Amniotic epithelial cell (primary cell): ENCODE measurements around the gene ERVMER34-1.
A peak's percentile ranks its signal among the peaks of the same experiment; 100 is the strongest.

Experiments used
- DNase-seq: peaks from one replicate; pipeline ENCODE4 v3.0.0-alpha.2; 2010; ENCODE audit warnings: low read depth

Gene ERVMER34-1

DNA sequence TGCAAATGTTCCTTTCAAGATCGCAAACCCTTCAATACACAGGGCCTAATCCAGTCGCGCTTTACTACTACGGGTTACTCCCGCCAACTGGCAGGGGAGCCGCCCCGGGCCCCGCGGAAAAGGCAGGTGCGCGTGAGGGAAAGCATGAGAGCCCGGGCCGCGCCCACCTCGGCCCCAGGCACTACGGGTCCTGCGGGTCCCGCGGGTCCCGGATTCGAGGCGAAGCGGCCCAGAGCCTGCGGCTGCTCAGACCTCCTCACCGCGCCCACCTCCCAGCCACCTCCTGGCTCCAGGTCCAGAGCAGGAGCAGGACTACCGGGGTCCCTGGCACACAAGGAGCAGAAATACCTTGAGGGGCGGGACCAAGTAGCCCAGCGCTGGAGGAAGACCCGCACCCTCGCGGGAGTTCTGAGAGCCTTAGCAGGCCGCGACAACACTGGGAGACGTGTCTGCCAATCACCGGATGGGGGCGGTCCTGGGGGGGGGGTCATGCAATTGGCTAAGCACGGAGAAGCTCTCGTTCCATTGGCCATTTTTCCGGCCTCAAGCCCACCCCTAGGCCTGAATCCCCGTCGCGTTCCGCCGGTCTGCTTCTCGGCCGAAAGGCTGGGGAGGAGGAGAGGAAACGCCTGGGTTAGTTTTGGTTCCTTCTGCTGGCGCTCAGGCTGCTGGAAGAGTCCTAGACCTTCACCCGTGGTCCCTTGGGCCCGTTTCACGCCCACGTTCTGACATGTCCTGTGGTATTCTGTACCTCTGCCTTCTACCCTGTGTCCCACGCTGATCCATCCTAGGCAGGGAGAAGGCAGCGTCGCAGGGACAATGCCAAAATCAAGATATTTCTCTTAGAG, 29.0 kb downstream of the ERVMER34-1 start:
- peak; percentile 97 for DNase-seq

DNA sequence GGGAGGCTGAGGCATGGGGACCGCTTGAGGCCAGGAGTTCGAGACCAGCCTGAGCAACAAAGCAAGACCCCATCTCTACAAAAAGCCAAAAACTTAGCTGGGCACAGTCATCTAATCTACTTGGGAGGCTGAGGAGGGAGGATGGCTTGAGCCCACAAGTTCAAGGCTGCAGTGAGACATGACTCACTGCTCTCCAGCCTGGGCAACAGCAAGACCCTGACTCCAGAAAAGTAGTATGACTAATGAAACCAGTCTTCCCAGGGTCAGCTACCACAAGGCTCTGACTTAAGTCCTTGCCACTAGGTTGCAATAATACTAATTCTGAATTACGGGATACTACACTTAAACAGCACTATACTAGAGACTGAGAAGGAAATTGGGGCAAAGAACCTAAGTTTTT, 33.1 kb downstream of the ERVMER34-1 start:
- peak; percentile 63 for DNase-seq

DNA sequence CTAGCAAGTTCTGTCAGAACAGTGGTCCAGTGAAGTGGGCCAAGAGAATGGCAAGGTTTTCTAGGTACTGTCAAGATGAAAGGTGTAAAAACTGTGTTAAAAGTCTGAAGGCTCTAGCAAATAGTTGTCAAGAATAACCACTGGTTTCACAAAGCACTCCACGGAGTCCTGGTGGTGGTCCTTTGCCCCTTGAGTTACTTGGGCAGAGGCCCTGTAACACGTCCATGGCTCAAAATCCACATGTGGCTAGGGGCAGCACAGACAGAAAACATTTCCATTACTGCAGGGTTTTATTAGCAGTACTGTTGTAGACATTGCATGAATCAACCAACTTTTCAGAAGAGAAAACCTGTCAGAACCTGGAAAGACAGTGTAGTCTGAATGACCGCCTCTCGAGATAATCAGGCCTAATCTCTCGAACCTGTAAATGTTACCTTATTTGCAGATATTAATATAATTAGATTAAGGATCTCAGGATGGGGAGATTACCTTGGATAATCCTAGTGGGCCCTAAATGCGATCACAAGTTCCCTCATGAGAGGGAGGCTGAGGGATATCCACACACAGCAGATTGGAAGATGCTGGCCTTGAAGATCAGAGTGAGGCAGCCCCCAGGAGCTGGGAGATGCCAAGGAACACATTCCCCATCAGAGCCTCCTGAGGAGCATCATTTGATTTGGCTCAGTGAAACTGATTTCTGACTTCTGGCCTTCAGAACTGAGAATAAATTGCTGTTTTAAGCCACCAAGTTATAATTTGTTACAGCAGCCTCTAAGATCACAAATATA, 34.7 kb downstream of the ERVMER34-1 start:
- no peak for DNase-seq

GRCh38 chr4:52715914-52716313, 35.3 kb downstream of the ERVMER34-1 start:
- no peak for DNase-seq

DNA sequence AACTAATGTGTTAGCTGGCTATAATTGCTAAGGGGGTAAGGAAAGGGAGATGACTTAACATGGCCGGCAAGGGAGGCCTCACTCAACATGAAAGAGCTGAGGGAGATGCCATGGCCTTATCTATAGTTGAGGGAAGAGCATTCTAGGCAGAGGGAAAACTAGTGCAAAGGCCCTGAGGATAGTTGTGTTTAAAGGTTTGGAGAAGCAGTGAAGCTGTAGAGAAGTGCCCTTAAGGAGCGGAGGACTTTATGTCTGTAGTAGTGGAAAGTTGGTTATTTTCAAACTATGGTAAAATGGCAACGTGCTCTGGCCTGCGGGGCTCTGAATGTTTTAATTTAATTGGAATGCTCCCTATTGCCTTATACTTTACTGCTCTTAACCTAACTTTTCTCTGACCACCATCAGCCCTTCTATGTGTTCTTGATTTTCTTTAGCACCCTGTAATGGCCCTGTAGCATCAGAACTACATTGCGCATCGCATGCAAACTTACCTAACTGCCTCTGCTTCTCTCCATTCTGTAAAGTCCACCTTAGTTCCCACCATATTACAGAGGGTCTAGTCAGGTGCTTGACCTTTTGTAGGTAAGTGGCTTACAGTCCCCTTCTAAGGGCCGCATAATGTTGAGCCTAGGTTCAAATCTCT, 35.8 kb downstream of the ERVMER34-1 start:
- no peak for DNase-seq

DNA sequence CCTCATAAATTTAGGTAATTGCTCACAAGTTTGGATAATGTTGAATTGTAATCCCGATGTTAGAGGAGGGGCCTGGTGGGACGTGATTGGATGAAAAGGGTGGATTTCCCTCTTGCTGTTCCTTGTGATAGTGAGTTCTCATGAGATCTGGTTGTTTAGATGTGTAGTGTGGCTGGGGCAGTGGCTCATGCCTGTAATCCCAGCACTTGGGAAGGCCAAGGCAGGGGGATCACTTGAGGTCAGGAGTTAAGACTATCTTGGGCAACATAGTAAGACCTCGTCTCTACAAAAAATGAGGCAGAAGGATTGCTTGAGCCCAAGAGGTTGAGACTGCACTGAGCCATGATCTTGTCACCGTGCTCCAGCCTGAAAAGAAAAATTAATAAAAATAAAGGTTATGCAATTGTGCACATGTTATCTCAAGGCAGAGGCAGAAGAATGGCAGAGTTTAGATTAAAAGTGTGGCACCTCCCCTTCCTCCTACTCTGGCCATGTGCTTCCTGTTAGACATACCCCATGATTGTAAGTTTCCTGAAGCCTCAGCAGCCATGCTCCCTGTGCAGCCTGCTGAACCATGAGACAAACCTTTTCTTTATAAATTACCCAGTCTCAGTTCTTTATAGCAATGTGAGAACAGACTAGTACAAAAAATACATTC, 36.5 kb downstream of the ERVMER34-1 start:
- peak; percentile 67 for DNase-seq

DNA sequence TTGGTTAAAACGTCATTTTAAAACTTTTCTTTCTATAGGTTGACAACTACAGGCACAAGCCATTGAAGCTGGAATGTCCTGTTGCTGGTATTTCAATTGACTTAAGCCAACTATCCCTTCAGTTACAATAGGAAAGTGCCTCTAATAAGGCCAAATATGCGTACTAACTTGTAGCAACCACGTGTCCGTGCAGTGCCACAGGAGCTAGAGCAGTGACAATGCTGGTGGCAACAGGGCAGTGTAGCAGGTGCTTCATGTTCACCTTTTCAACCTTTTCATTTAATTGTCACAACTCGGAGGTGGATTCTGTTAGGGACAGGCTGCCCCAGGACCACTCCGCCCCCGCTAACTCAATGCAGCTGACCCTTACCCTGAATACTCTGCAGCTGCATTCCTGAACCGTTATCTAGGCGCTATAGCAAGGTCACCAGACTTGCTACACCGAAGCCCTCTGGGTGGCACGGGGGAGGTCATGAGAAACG, 37.7 kb downstream of the ERVMER34-1 start:
- DNase-seq = no peak

DNA sequence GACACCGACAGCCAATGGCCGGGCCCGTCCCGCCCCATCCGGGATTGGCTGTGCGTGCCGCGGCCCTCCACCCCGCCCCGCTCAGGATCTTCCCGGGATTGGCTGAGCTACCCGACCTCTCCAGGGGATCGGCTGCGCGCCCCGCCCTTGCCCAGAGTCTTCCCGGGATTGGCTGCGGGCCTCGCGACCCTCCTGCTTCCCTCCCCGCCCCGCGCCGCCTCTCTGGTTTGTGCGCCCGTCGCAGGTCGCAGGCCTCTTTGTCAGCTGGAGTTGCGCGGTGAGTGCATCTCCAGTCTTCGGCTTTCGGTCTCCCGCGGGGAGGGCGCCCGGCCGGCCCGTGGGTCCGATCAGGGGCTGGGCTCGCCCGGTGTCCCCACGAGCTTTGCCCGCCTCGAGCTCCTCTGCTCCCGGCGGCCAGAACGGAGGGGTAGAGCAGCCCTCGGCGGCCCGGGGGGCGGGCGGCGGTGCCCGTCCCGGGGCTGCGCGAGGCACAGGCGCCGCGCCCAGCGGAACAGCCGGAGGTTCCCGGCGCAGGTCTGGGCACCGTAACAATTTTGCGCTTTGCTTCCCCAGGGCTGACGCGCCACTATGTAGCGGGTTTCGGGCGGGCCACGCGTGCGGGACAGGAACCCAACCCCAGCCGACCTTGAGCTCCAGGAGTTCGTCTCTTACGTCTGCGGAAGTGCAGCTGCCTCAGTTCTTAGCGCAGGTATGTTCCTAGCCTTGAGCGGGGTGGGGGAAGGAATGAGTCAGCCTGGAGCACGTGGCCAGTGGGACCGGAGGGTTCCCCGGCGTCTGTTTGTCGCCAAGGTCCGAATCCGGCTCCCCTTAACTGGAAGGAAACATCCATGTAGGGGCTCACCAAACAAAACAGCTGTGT, 38.7 kb downstream of the ERVMER34-1 start:
- DNase-seq = peak; percentile 94

DNA sequence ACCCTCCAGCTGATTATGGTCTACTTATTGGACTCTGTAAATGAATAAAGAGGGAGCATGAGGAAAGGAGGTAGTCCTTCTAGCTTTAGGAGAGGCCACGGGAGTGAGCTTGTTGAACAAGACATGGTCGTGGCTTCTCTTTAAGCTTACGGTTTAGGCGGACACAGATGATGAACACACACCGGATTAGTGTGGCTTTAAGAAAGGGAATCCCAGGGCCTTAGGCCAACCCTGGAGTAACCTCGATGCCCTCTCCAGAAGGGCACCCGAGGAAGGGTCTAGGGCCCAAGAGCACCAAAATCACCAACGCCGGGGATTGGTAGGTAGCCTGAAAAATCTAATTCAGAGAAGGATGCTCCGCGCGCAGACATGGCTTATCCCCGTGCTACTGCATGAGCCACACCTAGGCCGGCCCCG, 39.4 kb downstream of the ERVMER34-1 start:
- DNase-seq = no peak

GRCh38 chr4:52711272-52711671, 40.0 kb downstream of the ERVMER34-1 start:
- no peak for DNase-seq

DNA sequence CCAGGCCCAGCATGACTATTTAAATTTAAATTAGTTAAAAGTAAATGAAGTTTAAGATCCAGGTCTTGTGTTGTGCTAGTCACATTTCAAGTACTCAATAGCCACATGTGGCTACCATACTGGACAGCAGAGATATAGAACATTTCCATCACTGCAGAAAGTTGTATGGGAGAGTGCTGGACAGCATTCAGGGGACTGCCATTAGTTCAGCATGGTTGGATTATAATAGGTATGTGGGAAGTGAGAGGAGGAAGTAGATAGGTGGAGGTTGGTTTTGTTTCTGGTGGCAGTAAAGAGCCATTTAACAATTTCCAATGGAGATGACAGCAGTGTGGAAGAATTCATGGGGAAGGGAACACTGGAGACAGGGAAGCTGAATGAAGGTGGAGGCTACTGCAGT, 42.1 kb downstream of the ERVMER34-1 start:
- DNase-seq = no peak

DNA sequence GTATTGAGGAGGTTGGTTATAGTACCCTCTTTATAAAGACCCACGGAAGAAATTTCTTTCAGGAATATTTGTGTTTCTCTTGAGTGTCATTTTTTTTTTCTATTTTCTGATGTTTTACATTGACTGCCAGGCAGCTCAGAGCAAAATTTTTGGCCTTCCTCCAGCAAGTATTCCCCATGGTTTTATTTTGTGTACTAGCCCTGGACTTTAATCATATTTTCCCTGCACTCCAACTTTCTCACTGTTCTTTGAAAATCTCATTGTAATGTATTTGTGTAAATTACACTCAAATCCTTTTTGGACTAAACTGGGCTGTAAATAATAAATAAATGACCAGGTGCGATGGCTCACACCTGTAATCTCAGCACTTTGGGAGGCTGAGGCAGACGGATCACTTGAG, 46.6 kb downstream of the ERVMER34-1 start:
- DNase-seq = no peak

DNA sequence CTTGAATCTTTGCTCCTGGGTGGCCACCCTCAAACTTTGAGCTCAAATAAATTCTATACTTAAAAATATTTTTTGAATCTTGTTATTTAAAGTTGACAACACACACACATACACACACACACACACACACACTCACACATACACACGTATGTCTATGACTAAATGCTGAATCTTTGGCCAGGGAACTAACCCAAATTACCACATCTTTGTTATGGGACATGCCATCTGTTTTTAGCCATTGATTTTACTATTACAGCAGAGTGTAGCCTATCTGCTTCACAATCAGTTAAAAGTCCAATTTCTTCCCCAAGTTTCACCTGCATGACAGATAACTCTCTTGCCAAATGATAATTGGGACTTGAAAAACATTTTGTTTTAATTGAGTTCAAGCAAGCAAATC, 47.1 kb downstream of the ERVMER34-1 start:
- DNase-seq = no peak

DNA sequence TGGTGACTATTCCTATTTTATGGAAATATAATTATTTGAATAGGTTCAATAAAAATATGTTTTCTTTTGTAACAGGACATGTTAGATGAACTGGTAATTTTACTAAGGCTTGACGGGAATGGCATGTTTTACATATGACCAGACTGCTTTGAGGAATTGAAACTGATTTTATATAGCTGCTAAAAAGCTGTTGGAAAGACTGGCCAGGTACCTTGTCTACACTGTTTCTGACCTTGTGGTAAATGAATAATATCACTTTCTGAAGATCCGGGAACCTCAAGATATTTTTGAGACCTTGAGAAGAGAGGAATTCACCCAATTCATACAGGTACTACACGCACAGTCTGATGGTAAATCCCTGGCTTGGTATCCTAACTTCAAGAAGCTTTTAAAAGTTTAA, 50.0 kb downstream of the ERVMER34-1 start:
- no peak for DNase-seq

- DNase-seq = no peak
Observed at GRCh38 chr4:52694936-52695335, 56.3 kb downstream of the ERVMER34-1 start.

DNA sequence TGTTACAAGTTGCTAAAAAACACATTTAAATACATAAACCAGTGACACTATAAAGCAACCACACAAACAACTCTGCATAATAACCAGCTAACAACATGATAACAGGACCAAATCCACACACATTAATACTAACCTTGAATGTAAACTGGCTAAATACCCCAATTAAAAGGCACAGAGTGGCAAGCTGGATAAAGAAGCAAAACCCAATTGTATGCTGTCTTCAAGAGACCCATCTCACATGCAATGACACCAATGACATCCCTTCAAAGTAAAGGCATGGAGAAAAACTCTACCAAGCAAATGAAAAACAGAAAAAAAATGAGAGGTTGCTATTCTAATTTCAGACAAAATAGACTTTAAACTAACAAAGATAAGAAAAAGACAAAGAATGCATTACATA, 57.7 kb downstream of the ERVMER34-1 start:
- no peak for DNase-seq
